Stomach (tissue), 9 donors: ENCODE data around the gene SLC2A4RG. TPM values are rescaled to one million over a fixed set of nuclear protein-coding genes. Genes with fewer than 3 reads are reported as not detected.

Source experiments
- DNase-seq, 2 donors: peaks; one replicate each; pipeline versions ENCODE4 v3.0.0 to v3.0.0-alpha.2; 2013 to 2019
- H3K27ac ChIP-seq, 5 donors: fragments of 200-600 bp in 4 of 5; sonication (generic) in 4 of 5; one replicate each; pipeline ENCODE4 v1.5.1; 2013 to 2019; ENCODE audit warnings: mild to moderate bottlenecking in 1 of 5, moderate library complexity in 1 of 5
- H3K27me3 ChIP-seq, 3 donors: fragments of 200-600 bp; sonication (generic); one replicate each; pipeline ENCODE4 v1.5.1; 2017 to 2019; ENCODE audit warnings: mixed run types in 1 of 3
- H3K36me3 ChIP-seq, 4 donors: fragments of 200-600 bp; sonication (generic); 1 replicate in 3 of 4; 2 replicates in 1 of 4; pipeline ENCODE4 v1.5.1; 2016 to 2019
- H3K4me1 ChIP-seq, 4 donors: fragments of 200-600 bp; sonication (generic); one replicate each; pipeline ENCODE4 v1.5.1; 2016 to 2019
- H3K4me3 ChIP-seq, 4 donors: fragments of 200-600 bp; sonication (generic) in 3 of 4; one replicate each; pipeline ENCODE4 v1.5.1; 2016 to 2019; ENCODE audit warnings: mild to moderate bottlenecking in 1 of 4
- H3K9me3 ChIP-seq, 4 donors: fragments of 200-600 bp; sonication (generic); one replicate each; pipeline ENCODE4 v1.5.1; 2016 to 2019
- CTCF ChIP-seq, 7 experiments: fragments of 450-650 bp in 4 of 7; fragments of 200-600 bp in 3 of 7; sonication (generic) in 3 of 7; IDR thresholded peaks; one replicate each; pipeline ENCODE4 v1.5.1; 2016 to 2019; ENCODE audit warnings: antibody characterized with exemption in 7 of 7, control low read depth in 2 of 7, mild to moderate bottlenecking in 1 of 7
- EP300 ChIP-seq: sonication (generic); formaldehyde crosslinking; IDR thresholded peaks from one replicate; pipeline ENCODE4 v1.6.1; 2017; ENCODE audit warnings: antibody characterized with exemption
- POLR2A ChIP-seq, 4 donors: fragments of 450-650 bp; IDR thresholded peaks; one replicate each; pipeline ENCODE4 v1.6.1; 2016; ENCODE audit warnings: antibody characterized with exemption in 4 of 4, control low read depth in 2 of 4, mild to moderate bottlenecking in 1 of 4, moderate library complexity in 1 of 4
- POLR2AphosphoS5 ChIP-seq, 3 donors: sonication (generic); formaldehyde crosslinking; IDR thresholded peaks; one replicate each; pipeline ENCODE4 v1.6.1; 2016; ENCODE audit warnings: antibody characterized with exemption in 3 of 3
- WGBS, 5 donors: extraction: QIAGEN DNeasy Blood & Tissue Kit in 3 of 5; methylation state at CpG; one replicate each; pipeline versions ENCODE4 v1.1.5 to v1.1.7; 2013 to 2018; 5-methylcytosine and 5-hydroxymethylcytosine counted together
- intact Hi-C: fragments of 100-400 bp; cut with DNase I; formaldehyde crosslinking; loops from one replicate; pipeline ENCODE4 v1.15.1; 2023; ENCODE audit warnings: low total_unique reads
- polyA plus RNA-seq, 3 donors: library from polyadenylated mRNA; stranded (reverse); fragments of 200-250 nt; gene quantifications; one replicate each; pipeline ENCODE4 v1.2.3, GENCODE V29; 2013
- total RNA-seq, 5 donors: library from RNA; depleted of rRNA; stranded (reverse); fragments of >200 nt; gene quantifications; one replicate each; pipeline versions ENCODE4 v1.1.0 to v1.2.3, GENCODE V29; 2014 to 2016
- donor health status: healthy with polysubstance abuse.
- donor health status: Bipolar disorder and iron deficiency.
- donor health status: healthy.

SLC2A4RG gene
- total and polyA plus RNA-seq, 8 donors, result 7.1 to 76.9 (median 42.8) TPM

- H3K4me1 ChIP-seq, result peaks cover 31 to 43% (median 39%) of the 10 kb centered on the region in 4 donors
Observed at GRCh38 chr20:63734111-63734945, 5.2 kb upstream of the SLC2A4RG start.

DNA sequence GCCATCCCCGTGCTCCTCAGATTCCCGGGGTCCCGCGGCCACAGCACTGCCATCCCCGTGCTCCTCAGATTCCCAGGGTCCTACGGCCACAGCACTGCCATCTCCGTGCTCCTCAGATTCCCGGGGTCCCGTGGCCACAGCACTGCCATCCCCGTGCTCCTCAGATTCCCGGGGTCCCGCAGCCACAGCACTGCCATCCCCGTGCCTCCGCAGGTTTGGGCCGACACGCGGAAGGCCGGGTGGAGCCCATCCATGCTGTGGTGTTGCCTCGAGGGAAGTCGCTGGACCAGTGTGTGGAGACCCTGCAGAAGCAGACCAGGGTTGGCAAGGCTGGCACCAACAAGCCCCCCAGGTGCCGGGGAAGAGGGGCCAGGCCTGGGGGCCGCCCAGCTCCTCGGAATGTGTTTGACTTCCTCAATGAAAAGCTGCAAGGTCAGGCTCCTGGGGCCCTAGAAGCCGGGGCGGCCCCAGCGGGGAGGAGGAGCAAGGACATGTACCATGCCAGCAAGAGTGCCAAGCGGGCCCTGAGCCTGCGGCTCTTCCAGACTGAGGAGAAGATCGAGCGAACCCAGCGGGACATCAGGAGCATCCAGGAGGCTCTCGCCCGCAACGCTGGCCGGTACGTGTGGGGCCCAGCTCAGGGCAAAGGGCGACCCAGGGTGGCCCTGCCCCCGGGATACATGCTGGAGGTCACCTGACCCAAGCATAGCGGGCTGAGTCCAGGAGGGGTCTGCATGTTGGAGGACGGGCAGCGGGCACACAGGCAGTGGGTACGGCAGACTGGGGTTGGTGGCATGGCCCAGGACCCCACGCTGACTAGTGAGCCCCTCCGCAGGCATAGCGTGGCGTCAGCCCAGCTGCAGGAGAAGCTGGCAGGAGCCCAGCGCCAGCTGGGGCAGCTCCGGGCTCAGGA, 4.4 kb upstream of the SLC2A4RG start:
- 88 to 94% (median 90%) methylated on average over 32 to 48 of the region's 48 CpGs for WGBS, 5 donors
- peak in 1 of 2 donors; percentile 9 for DNase-seq
- H3K9me3 ChIP-seq, result no peaks in the 10 kb centered on the region
- H3K4me1 ChIP-seq, result peaks cover 31 to 42% (median 40%) of the 10 kb centered on the region in 4 donors
- TF ChIP-seq EP300, result no peak
- TF ChIP-seq POLR2AphosphoS5 (IDR thresholded peaks at IDR 0.05), result no peak
- TF ChIP-seq POLR2A (IDR thresholded peaks at IDR 0.05), result no peak
- no peak for TF ChIP-seq CTCF (IDR thresholded peaks at IDR 0.05)
- no peak overlapping the region for H3K4me3 ChIP-seq
- intact Hi-C loops, result no loop called here
- peaks cover 0 to 6% (median 0%) of the 10 kb centered on the region in 3 donors for H3K27me3 ChIP-seq
- peaks cover 22 to 46% (median 40%) of the 10 kb centered on the region in 4 donors for H3K36me3 ChIP-seq
- no peak overlapping the region for H3K27ac ChIP-seq

More at GRCh38 chr20:63734111-63734945, 5.2 kb upstream of the SLC2A4RG start:
- no peak for DNase-seq
- Histone ChIP-seq H3K4me3 (no peak overlapping the region), H3K27ac (no peak overlapping the region), H3K9me3 (no peaks in the 10 kb centered on the region), H3K27me3 (peaks cover 0 to 6% (median 0%) of the 10 kb centered on the region in 3 donors), H3K36me3 (peaks cover 22 to 54% (median 45%) of the 10 kb centered on the region in 4 donors)
- no peak for TF ChIP-seq POLR2A (IDR thresholded peaks at IDR 0.05)
- TF ChIP-seq POLR2AphosphoS5 (IDR thresholded peaks at IDR 0.05), result no peak
- TF ChIP-seq EP300, result no peak
- no peak for TF ChIP-seq CTCF (IDR thresholded peaks at IDR 0.05)
- intact Hi-C loops, result no loop called here
- WGBS, 5 donors, result 90 to 93% (median 93%) methylated on average over 19 to 25 of the region's 25 CpGs

GRCh38 chr20:63735859-63736718, 3.5 kb upstream of the SLC2A4RG start, which contains the start of gene LIME1:
Gene LIME1 (plus strand): TSS chr20:63736664. CDS start chr20:63737550, 886 bp downstream.
- DNase-seq, result peak; percentile 71 to 85
- peaks cover 22 to 37% (median 35%) of the 10 kb centered on the region in 4 donors for H3K36me3 ChIP-seq
- no peak for TF ChIP-seq CTCF (IDR thresholded peaks at IDR 0.05)
- TF ChIP-seq POLR2AphosphoS5 (IDR thresholded peaks at IDR 0.05), result peak in 1 of 3 donors; percentile 7
- intact Hi-C loops, result no loop called here
- peak within 1 kb of the TSS; percentile 52 to 88 (median 79) for H3K27ac ChIP-seq
- no peaks in the 10 kb centered on the region for H3K9me3 ChIP-seq
- WGBS, 5 donors, result 40 to 61% (median 51%) methylated on average over 16 to 31 of the region's 31 CpGs
- H3K27me3 ChIP-seq, result peaks cover 0 to 6% (median 0%) of the 10 kb centered on the region in 3 donors
- H3K4me3 ChIP-seq, result peak within 1 kb of the TSS; percentile 40 to 61 (median 52)
- peaks cover 34 to 49% (median 47%) of the 10 kb centered on the region in 4 donors for H3K4me1 ChIP-seq
